ENCODE results near the gene CCL17. TPM values are rescaled to one million over a fixed set of nuclear protein-coding genes. Genes with fewer than 3 reads are reported as not detected.

The CCL17 gene
- total and polyA plus RNA-seq, 4 donors: 3.1 to 39.3 (median 3.5) TPM; not detected in 1

DNA sequence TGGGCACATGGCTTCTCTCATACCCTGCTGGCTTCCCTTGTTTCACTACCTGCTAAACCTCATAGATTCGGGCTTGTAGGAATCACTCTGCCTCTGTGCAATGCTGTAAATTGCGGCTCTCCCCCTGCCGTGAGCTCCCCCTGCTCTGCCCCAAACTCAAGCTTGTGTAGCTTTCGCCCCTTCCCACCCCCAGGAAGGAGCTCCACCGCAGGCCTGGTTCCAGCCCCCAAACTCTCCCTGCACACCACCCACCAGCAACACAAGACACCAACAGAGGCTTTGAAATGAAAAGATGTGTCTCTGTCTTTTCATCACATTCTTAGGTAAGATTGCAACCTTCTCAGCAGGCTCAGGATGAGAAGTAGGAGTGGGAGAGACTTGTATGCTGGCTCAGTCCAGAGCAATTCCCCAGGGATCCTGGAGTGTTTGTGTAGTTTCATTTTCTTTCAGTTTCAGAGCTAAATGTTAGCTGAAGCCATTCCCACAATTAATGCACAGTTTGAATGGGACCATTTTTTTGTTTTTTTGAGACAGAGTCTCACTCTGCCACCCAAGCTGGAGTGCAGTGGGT is 18.1 kb upstream of the CCL17 start:
- 86 to 89% methylated on average over 5 of the region's 5 CpGs for WGBS, 2 donors
- DNase-seq (peak in 2 of 3 donors; percentile 42 to 69), ATAC-seq (ENCODE audit: insufficient read depth, low FRiP score) (no peak)
- no peak overlapping the region for H3K27ac ChIP-seq (ENCODE audit: low read depth in 1 of 2, low read length in 1 of 2)
- no peak overlapping the region for H3K4me3 ChIP-seq
- peaks cover 0 to 8% (median 0%) of the 10 kb centered on the region in 4 donors for H3K36me3 ChIP-seq (ENCODE audit: control insufficient read depth in 4 of 4, insufficient read depth in 4 of 4, low read length in 4 of 4)
- TF ChIP-seq, protein P1, sequence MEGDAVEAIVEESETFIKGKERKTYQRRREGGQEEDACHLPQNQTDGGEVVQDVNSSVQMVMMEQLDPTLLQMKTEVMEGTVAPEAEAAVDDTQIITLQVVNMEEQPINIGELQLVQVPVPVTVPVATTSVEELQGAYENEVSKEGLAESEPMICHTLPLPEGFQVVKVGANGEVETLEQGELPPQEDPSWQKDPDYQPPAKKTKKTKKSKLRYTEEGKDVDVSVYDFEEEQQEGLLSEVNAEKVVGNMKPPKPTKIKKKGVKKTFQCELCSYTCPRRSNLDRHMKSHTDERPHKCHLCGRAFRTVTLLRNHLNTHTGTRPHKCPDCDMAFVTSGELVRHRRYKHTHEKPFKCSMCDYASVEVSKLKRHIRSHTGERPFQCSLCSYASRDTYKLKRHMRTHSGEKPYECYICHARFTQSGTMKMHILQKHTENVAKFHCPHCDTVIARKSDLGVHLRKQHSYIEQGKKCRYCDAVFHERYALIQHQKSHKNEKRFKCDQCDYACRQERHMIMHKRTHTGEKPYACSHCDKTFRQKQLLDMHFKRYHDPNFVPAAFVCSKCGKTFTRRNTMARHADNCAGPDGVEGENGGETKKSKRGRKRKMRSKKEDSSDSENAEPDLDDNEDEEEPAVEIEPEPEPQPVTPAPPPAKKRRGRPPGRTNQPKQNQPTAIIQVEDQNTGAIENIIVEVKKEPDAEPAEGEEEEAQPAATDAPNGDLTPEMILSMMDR (IDR thresholded peaks at IDR 0.05; ENCODE audit: control extremely low read depth, extremely low read depth): no peak
- no peaks in the 10 kb centered on the region for H3K9me3 ChIP-seq (ENCODE audit: control insufficient read depth in 4 of 4, insufficient read depth in 3 of 4, low read length in 3 of 4)
- peaks cover 0 to 18% (median 5%) of the 10 kb centered on the region in 5 donors for H3K4me1 ChIP-seq (ENCODE audit: control insufficient read depth in 5 of 5, insufficient read depth in 5 of 5, low read length in 5 of 5)
- no peak overlapping the region for H3K9ac ChIP-seq (ENCODE audit: insufficient read depth in 1 of 2, low read length in 2 of 2)
- H3K27me3 ChIP-seq (ENCODE audit: control insufficient read depth in 3 of 3, insufficient read depth in 3 of 3, low read length in 2 of 3): no peaks in the 10 kb centered on the region

- no peak for DNase-seq
- Histone ChIP-seq H3K27ac (ENCODE audit: low read depth in 1 of 2, low read length in 1 of 2) (peak overlapping the region in 1 of 2 donors; percentile 30), H3K27me3 (ENCODE audit: control insufficient read depth in 3 of 3, insufficient read depth in 3 of 3, low read length in 2 of 3) (no peaks in the 10 kb centered on the region), H3K9me3 (ENCODE audit: control insufficient read depth in 4 of 4, insufficient read depth in 3 of 4, low read length in 3 of 4) (no peaks in the 10 kb centered on the region), H3K4me3 (no peak overlapping the region), H3K9ac (ENCODE audit: insufficient read depth in 1 of 2, low read length in 2 of 2) (no peak overlapping the region), H3K4me1 (ENCODE audit: control insufficient read depth in 5 of 5, insufficient read depth in 5 of 5, low read length in 5 of 5) (peaks cover 0 to 18% (median 5%) of the 10 kb centered on the region in 5 donors), H3K36me3 (ENCODE audit: control insufficient read depth in 4 of 4, insufficient read depth in 4 of 4, low read length in 4 of 4) (peaks cover 0 to 2% (median 0%) of the 10 kb centered on the region in 4 donors)
- WGBS, 2 donors: 82% methylated on average over 3 of the region's 3 CpGs
- ATAC-seq (ENCODE audit: insufficient read depth, low FRiP score): no peak
- TF ChIP-seq, protein P1 (IDR thresholded peaks at IDR 0.05; ENCODE audit: control extremely low read depth, extremely low read depth): no peak
Measured at GRCh38 chr16:57387598-57388354, 16.8 kb upstream of the CCL17 start.

GRCh38 chr16:57388359-57389086 is 16.0 kb upstream of the CCL17 start:
- TF ChIP-seq, protein P1 (IDR thresholded peaks at IDR 0.05; ENCODE audit: control extremely low read depth, extremely low read depth): no peak
- Histone ChIP-seq H3K4me3 (no peak overlapping the region), H3K27me3 (ENCODE audit: control insufficient read depth in 3 of 3, insufficient read depth in 3 of 3, low read length in 2 of 3) (no peaks in the 10 kb centered on the region), H3K4me1 (ENCODE audit: control insufficient read depth in 5 of 5, insufficient read depth in 5 of 5, low read length in 5 of 5) (peaks cover 0 to 18% (median 4%) of the 10 kb centered on the region in 5 donors), H3K36me3 (ENCODE audit: control insufficient read depth in 4 of 4, insufficient read depth in 4 of 4, low read length in 4 of 4) (no peaks in the 10 kb centered on the region), H3K9me3 (ENCODE audit: control insufficient read depth in 4 of 4, insufficient read depth in 3 of 4, low read length in 3 of 4) (no peaks in the 10 kb centered on the region), H3K9ac (ENCODE audit: insufficient read depth in 1 of 2, low read length in 2 of 2) (no peak overlapping the region), H3K27ac (ENCODE audit: low read depth in 1 of 2, low read length in 1 of 2) (peak overlapping the region in 1 of 2 donors; percentile 30)
- DNase-seq (no peak), ATAC-seq (ENCODE audit: insufficient read depth, low FRiP score) (no peak)
- 55 to 70% methylated on average over 7 of the region's 7 CpGs for WGBS, 2 donors

All from lung (tissue), 12 donors.